Nephron progenitor cell (in vitro differentiated cells): ENCODE results near the gene WDR26.

Experiments used
- DNase-seq: peaks from one replicate; pipeline ENCODE4 v3.0.0; 2021
- H3K27ac Mint-ChIP-seq: 2 replicates; pipeline ENCODE4 v1.8.0; 2021; ENCODE audit warnings: mild to moderate bottlenecking, moderate library complexity, mixed read lengths
- H3K27me3 Mint-ChIP-seq: 2 replicates; pipeline ENCODE4 v1.8.0; 2021; ENCODE audit warnings: mild to moderate bottlenecking, low read depth, mixed read lengths; ENCODE audit not compliant: poor library complexity
- H3K36me3 Mint-ChIP-seq: 2 replicates; pipeline ENCODE4 v1.8.0; 2021; ENCODE audit warnings: low read depth, mixed read lengths
- H3K4me1 Mint-ChIP-seq: 2 replicates; pipeline ENCODE4 v1.8.0; 2021; ENCODE audit warnings: mixed read lengths
- H3K4me3 Mint-ChIP-seq: 2 replicates; pipeline ENCODE4 v1.8.0; 2021; ENCODE audit warnings: mild to moderate bottlenecking, moderate library complexity, mixed read lengths
- H3K9me3 Mint-ChIP-seq: 2 replicates; pipeline ENCODE4 v1.8.0; 2021; ENCODE audit warnings: mild to moderate bottlenecking, moderate library complexity, mixed read lengths
- TF ChIP-seq, protein P1 (sequence below): fragments of 200-600 bp; sonication (generic); IDR thresholded peaks from 2 replicates; pipeline ENCODE4 v1.5.0; 2021; ENCODE audit warnings: antibody characterized with exemption

The WDR26 gene

DNA sequence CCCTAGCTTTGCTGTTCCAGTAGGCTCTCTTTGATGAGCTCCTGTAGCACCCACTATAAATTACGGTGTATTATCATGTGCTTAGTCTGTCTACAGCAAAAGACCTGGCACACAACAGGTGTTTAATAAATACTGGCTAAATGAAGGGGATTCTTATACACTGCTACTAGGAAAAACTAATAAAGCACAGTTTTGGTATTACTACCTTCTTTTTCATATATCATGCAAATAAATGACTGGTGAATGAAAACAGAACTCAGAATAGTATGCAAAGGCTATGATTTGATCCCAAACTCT is 26.4 kb downstream of the WDR26 start:
- TF ChIP-seq, protein P1, sequence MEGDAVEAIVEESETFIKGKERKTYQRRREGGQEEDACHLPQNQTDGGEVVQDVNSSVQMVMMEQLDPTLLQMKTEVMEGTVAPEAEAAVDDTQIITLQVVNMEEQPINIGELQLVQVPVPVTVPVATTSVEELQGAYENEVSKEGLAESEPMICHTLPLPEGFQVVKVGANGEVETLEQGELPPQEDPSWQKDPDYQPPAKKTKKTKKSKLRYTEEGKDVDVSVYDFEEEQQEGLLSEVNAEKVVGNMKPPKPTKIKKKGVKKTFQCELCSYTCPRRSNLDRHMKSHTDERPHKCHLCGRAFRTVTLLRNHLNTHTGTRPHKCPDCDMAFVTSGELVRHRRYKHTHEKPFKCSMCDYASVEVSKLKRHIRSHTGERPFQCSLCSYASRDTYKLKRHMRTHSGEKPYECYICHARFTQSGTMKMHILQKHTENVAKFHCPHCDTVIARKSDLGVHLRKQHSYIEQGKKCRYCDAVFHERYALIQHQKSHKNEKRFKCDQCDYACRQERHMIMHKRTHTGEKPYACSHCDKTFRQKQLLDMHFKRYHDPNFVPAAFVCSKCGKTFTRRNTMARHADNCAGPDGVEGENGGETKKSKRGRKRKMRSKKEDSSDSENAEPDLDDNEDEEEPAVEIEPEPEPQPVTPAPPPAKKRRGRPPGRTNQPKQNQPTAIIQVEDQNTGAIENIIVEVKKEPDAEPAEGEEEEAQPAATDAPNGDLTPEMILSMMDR = no peak
- Mint-ChIP-seq H3K27ac (no peak overlapping the region), H3K9me3 (no peaks in the 10 kb centered on the region), H3K27me3 (no peaks in the 10 kb centered on the region), H3K4me3 (no peak overlapping the region), H3K36me3 (peaks cover 73% of the 10 kb centered on the region), H3K4me1 (peaks cover 11% of the 10 kb centered on the region)
- DNase-seq = no peak

DNA sequence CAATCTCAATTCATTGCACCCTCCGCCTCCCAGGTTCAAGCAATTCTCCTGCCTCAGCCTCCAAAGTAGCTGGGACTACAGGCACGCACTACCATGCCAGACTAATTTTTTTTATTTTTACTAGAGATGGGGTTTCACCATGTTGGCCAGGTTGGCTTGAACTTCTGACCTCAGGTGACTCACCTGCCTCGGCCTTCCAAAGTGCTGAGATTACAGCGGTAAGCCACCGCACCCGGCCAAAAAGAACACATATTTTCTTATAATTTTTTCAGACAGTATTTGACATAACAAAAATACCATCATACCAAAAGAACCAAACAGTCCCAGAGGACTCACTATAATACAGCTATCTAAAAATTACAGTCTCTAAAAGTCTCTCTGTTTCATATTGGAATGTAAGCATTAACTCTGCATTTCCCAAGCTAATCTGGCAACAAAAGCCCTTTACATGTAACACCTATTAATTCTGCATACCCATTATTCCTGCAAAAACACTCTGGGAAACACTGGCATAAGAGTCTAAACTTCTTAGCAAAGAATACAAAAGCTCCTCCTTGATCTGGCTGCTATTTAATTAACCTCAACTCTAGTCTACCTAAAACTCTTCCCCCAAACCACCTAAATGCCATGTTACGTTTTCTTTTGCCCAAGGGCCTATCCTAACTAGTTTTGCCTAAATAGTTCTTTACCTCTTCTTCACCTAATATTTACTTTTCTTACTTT is 26.9 kb downstream of the WDR26 start:
- Mint-ChIP-seq H3K27ac (no peak overlapping the region), H3K36me3 (peaks cover 68% of the 10 kb centered on the region), H3K4me1 (peaks cover 6% of the 10 kb centered on the region), H3K9me3 (no peaks in the 10 kb centered on the region), H3K4me3 (no peak overlapping the region), H3K27me3 (no peaks in the 10 kb centered on the region)
- no peak for DNase-seq
- TF ChIP-seq, protein P1 = no peak

DNA sequence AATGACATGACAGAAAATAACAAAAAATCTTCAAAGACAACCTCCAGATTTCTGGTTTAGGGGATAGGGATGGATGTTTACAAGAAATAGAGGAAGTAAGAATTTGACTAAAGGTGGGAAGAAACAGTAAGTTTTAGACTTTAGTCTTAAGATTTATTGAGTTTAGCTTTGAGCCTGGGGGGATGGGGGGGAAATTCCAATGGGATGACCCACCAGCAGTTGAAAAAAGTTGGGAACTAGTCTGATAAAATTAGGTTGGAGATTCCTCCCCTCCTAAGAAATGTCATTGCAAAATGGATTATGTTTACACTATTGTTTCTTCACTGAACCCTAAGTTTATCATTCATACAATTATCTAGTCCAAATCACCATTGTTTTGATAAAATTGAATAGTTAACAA is 28.4 kb downstream of the WDR26 start:
- no peak for DNase-seq
- TF ChIP-seq, protein P1 = no peak
- Mint-ChIP-seq H3K4me1 (no peaks in the 10 kb centered on the region), H3K27ac (no peak overlapping the region), H3K36me3 (peaks cover 66% of the 10 kb centered on the region), H3K4me3 (no peak overlapping the region), H3K9me3 (no peaks in the 10 kb centered on the region), H3K27me3 (no peaks in the 10 kb centered on the region)

DNA sequence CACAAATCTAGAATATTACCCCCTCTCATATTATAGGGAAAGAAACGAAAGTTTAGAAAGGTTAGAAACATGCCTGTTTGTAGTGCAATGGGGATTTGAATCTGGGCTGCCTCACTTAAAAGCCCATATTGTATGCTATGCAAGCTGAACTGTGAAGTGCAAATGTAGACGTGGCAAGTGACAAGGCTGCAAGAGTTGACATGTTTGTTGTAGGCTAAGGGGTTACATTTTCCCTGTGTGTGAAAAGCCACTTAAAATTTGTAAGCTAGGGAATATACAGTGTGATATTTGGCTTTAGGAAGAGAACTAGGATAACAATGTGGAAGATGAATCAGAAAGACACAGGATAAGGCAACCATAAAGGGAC is 29.0 kb downstream of the WDR26 start:
- H3K9me3 Mint-ChIP-seq = no peaks in the 10 kb centered on the region
- H3K36me3 Mint-ChIP-seq = peaks cover 68% of the 10 kb centered on the region
- no peaks in the 10 kb centered on the region for H3K27me3 Mint-ChIP-seq
- no peak overlapping the region for H3K4me3 Mint-ChIP-seq
- no peak overlapping the region for H3K27ac Mint-ChIP-seq
- DNase-seq = no peak
- no peaks in the 10 kb centered on the region for H3K4me1 Mint-ChIP-seq
- TF ChIP-seq, protein P1 = no peak

DNA sequence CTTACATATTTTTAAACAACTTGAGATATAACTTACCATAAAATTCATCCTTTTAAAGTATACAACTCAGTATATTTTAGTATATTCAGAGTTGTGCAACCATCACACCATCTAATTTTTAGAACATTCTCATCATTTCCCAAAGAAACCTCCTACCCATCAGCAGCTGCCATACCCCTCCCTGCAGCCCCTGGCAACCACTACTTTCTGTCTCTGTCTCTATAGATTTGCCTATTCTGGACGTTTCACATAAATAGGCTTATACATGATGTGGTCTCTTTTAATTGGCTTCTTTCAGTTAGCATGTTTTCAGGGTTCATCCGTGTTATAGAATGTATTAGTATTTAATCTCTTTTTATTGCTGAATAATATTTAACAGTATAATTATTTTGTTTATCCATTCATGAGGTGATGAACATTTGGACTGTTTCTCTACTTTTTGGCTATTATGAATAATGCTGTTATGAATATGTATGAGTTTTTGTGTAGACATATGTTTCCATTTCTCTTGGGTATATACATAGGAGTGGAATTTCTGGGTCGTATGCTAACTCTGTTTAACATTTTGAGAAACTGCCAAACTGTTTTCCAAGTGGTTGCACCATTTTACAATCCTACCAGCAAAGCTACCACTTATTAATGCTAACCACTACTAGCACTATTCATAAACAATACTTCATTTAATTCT is 29.5 kb downstream of the WDR26 start:
- TF ChIP-seq, protein P1 = no peak
- peaks cover 65% of the 10 kb centered on the region for H3K36me3 Mint-ChIP-seq
- no peaks in the 10 kb centered on the region for H3K4me1 Mint-ChIP-seq
- no peak overlapping the region for H3K27ac Mint-ChIP-seq
- H3K27me3 Mint-ChIP-seq = no peaks in the 10 kb centered on the region
- no peak overlapping the region for H3K4me3 Mint-ChIP-seq
- no peaks in the 10 kb centered on the region for H3K9me3 Mint-ChIP-seq
- DNase-seq = no peak
